Measurements from ENCODE around the gene AK9.
"Not testable (repeated sequence)": the region's sequence is repeated elsewhere in the genome, so short reads cannot be mapped to it uniquely, and the experiment has no call there.

Gene AK9

GRCh38 chr6:109623288-109623687 lies 67.7 kb downstream of the AK9 start:
- no peak for DNase-seq

- DNase-seq: no peak
These were observed 78.7 kb downstream of the AK9 start for GRCh38 chr6:109612268-109612667.

GRCh38 chr6:109611502-109611901 lies 79.5 kb downstream of the AK9 start:
- DNase-seq: no peak

- no peak for DNase-seq
These were observed 80.4 kb downstream of the AK9 start for GRCh38 chr6:109610590-109610989.

- no peak for DNase-seq
These were observed 81.3 kb downstream of the AK9 start for GRCh38 chr6:109609737-109610136.

- DNase-seq: no peak
These were observed 84.6 kb downstream of the AK9 start for GRCh38 chr6:109606359-109606758.

- DNase-seq: peak; percentile 25
These were observed 95.0 kb downstream of the AK9 start for GRCh38 chr6:109595998-109596397.

GRCh38 chr6:109580519-109580918 lies 110.5 kb downstream of the AK9 start:
- peak; percentile 10 for DNase-seq

- DNase-seq: no peak
These were observed 111.6 kb downstream of the AK9 start for GRCh38 chr6:109579361-109579760.

- DNase-seq: not testable (repeated sequence)
These were observed 121.1 kb downstream of the AK9 start for GRCh38 chr6:109569901-109570300.

- no peak for DNase-seq
These were observed 129.2 kb downstream of the AK9 start for GRCh38 chr6:109561844-109562243.

DNA sequence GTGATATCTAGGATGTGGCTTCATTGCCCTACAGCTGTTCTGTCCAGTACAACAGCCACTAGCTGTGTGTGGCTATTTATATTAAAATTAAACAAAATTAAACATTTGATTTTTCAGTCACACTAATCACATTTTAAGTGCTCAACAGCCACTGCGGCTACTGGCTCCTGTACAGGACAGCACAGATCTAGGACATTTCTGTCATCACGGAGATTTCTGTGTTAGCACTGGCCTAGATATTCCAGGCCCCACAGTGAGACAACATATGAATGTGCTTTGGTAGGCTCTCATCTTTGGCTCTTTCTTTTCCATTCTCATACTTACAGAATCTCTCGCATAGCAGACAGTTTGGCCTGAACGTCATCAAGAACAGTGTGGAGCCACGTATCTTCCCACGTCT lies 159.6 kb downstream of the AK9 start:
- DNase-seq: no peak

DNA sequence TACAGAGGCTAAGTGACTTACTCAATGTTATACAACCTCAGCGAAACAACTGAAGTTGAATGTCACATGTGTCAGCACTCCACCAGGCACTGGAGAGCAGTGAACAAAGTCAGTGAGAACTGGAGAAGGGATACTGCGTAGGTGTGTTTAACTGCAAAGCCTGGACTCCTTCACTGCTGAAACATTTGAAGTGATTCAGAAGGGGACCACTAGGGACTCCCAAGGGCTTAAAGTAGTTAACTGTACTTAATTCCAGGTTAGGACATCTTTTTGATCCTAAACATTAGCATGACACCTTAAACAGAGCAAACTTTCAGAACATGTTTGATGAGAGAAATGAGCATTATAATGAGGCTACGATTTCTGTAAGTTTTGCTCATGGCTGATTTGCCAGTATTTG lies 163.0 kb downstream of the AK9 start:
- DNase-seq: no peak

GRCh38 chr6:109526905-109527628 lies 163.9 kb downstream of the AK9 start:
- DNase-seq: peak; percentile 67

DNA sequence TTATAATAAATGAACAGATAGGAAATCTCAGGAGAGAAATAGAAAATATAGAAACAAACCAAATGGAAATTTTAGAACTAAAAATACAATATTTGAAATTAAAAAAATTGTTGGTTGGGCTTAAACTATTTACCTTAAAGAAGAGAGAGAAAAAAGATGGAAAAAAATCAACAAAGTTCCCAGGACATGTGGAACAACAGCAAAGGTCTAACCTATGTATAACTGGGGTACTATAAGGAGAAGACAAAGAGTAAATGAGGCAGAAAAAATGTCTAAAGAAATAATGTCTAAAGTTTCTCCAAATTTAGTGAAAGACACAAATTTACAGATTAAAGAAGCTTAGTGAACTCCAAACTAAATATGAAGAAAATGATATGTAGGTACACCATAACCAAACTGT lies 166.9 kb downstream of the AK9 start:
- no peak for DNase-seq

DNA sequence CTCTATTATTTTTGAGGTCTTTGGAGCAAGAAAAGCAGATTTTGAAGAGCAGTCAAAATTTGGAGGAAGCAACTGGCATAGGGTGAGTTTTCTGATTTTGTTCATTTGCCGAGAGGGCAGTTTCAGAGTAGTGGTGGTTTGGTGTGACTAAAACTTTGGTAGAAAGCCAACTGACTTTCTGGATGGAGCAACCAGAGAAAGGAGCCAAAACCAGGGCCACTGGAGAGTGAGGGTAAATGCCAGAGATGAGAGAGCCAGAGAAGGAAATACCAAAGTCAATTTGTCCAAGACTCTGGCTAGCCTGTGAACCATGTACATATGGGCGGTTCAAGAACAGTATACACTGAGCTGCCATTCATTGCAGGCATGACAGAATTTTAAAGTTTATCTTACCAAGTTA lies 167.5 kb downstream of the AK9 start:
- DNase-seq: peak; percentile 34

- DNase-seq: no peak
These were observed 169.9 kb downstream of the AK9 start for GRCh38 chr6:109521080-109521479.

GRCh38 chr6:109519647-109520046 lies 171.4 kb downstream of the AK9 start:
- not testable (repeated sequence) for DNase-seq

DNA sequence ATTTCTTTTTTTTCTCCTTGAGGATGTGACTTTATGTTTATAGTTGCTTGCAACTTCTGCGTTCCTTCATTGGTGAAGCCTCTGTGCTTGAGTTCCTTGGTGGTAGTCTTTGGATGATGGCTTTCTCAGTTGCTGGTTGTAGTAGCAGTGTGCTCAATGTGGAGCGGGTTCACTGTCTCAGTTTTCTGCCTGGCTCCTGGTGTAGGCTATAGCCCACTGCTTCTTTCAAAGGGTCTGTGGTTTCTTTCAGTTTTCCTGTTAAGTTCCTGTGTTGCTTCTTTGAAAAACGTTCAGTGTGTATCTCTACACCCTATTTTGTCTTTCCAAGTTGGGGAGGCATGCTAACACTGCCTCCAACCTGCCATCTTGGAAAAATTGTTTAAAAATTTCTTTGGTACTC lies 174.1 kb downstream of the AK9 start:
- DNase-seq: no peak

GRCh38 chr6:109515781-109516409 lies 175.1 kb downstream of the AK9 start:
- no peak for DNase-seq

DNA sequence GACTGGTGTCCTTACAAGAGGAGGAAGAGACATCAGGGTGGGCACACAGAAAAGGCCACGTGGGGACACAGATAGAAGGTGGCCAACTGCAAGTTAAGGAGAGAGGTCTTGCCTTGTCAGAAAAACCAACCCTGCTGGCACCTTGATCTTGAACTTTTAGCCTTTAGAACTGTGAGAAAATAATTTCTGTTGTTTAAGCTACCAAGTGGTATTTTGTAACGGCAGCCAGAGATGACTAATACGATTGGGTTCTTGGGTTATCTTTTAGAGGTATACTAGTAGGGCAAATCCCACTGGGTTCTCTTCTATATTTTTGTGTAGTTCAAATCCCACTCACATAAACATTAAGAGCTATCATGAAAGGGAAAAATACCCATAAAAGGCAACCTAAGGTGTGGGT lies 176.1 kb downstream of the AK9 start:
- DNase-seq: no peak

- DNase-seq: peak; percentile 17
These were observed 177.4 kb downstream of the AK9 start for GRCh38 chr6:109513571-109514071.

GRCh38 chr6:109512271-109512817 lies 178.7 kb downstream of the AK9 start:
- no peak for DNase-seq

- DNase-seq: no peak
These were observed 179.2 kb downstream of the AK9 start for GRCh38 chr6:109511832-109512231.
